Keratinocyte (primary cell): ENCODE results near the gene ZBTB5. TPM values are rescaled to one million over a fixed set of nuclear protein-coding genes. Genes with fewer than 3 reads are reported as not detected.

Source experiments
- DNase-seq: peaks from one replicate; pipeline ENCODE4 v3.0.0-alpha.2; 2011; ENCODE audit warnings: low read depth, missing footprints, low spot score
- FAIRE-seq: peaks from 2 replicates; lab custom pipeline; 2011; peaks lifted over from hg19 to GRCh38; lab: Jason Lieb, UNC
- H2AFZ ChIP-seq: 2 replicates; pipeline ENCODE4 v1.6.0; 2012; ENCODE audit warnings: low read length, control low read depth, inconsistent platforms; ENCODE audit not compliant: control insufficient read depth
- H3K27ac ChIP-seq: 2 replicates; pipeline ENCODE4 v1.5.1; 2011; ENCODE audit warnings: low read length; ENCODE audit not compliant: control insufficient read depth, insufficient read depth
- H3K27me3 ChIP-seq: 3 replicates; pipeline ENCODE4 v1.6.0; 2011; ENCODE audit warnings: low read length; ENCODE audit not compliant: control insufficient read depth, insufficient read depth; ENCODE audit errors: extremely low read depth
- H3K36me3 ChIP-seq, 2 experiments: 2 replicates in 1 of 2; 3 replicates in 1 of 2; pipeline ENCODE4 v1.5.1; 2011; ENCODE audit warnings: low read length in 2 of 2, mild to moderate bottlenecking in 1 of 2; ENCODE audit not compliant: control insufficient read depth in 2 of 2, insufficient read depth in 2 of 2; ENCODE audit errors: extremely low read depth in 1 of 2
- H3K4me1 ChIP-seq: 3 replicates; pipeline ENCODE4 v1.5.1; 2011; ENCODE audit warnings: low read length; ENCODE audit not compliant: control insufficient read depth, insufficient read depth; ENCODE audit errors: extremely low read depth
- H3K4me2 ChIP-seq: 3 replicates; pipeline ENCODE4 v1.6.0; 2011; ENCODE audit warnings: low read depth, low read length; ENCODE audit not compliant: control insufficient read depth, insufficient read depth; ENCODE audit errors: extremely low read depth
- H3K4me3 ChIP-seq, 3 experiments: fragments of 200-600 bp in 1 of 3; sonication (generic) in 1 of 3; 2 replicates in 2 of 3; 3 replicates in 1 of 3; pipeline ENCODE4 v1.5.1; 2011 to 2016; ENCODE audit warnings: low read length in 3 of 3, mild to moderate bottlenecking in 3 of 3, control low read depth in 2 of 3, inconsistent platforms in 1 of 3, low read depth in 1 of 3, mixed read lengths in 1 of 3, mixed run types in 1 of 3, moderate library complexity in 1 of 3; ENCODE audit not compliant: control insufficient read depth in 2 of 3, insufficient read depth in 2 of 3; ENCODE audit errors: extremely low read depth in 1 of 3
- H3K79me2 ChIP-seq: 2 replicates; pipeline ENCODE4 v1.6.0; 2012; ENCODE audit warnings: low read length; ENCODE audit not compliant: control insufficient read depth, insufficient read depth
- H3K9ac ChIP-seq: 3 replicates; pipeline ENCODE4 v1.6.0; 2011; ENCODE audit warnings: low read length; ENCODE audit not compliant: control insufficient read depth, insufficient read depth; ENCODE audit errors: extremely low read depth
- H3K9me1 ChIP-seq: 3 replicates; pipeline ENCODE4 v1.6.0; 2011; ENCODE audit warnings: low read length; ENCODE audit not compliant: control insufficient read depth, insufficient read depth; ENCODE audit errors: extremely low read depth
- H3K9me3 ChIP-seq: 2 replicates; pipeline ENCODE4 v1.5.1; 2012; ENCODE audit warnings: low read depth, low read length; ENCODE audit not compliant: control insufficient read depth
- H4K20me1 ChIP-seq: 3 replicates; pipeline ENCODE4 v1.6.0; 2011; ENCODE audit warnings: low read length; ENCODE audit not compliant: control insufficient read depth, insufficient read depth; ENCODE audit errors: extremely low read depth
- EZH2 ChIP-seq: IDR thresholded peaks from one replicate; pipeline ENCODE4 v1.6.1; 2012; ENCODE audit warnings: inconsistent platforms, mild to moderate bottlenecking, low read length, moderate library complexity
- dilution Hi-C: fragments of 300-500 bp; cut with MboI; formaldehyde crosslinking; loops from one replicate; pipeline ENCODE4 v1.7.0; 2020; ENCODE audit warnings: low sequenced_read_pairs; ENCODE audit not compliant: extremely low pct_ligation_motif_present
- polyA plus RNA-seq, 5 experiments: library from polyadenylated mRNA; depleted of rRNA in 3 of 5; stranded (reverse) in 3 of 5; stranded (forward) in 1 of 5; unstranded in 1 of 5; fragments of >200 nt; gene quantifications; 1 replicate in 1 of 5; 2 replicates in 3 of 5; 3 replicates in 1 of 5; pipeline versions ENCODE4 v1.2.1 to v1.2.3, GENCODE V29; 2011 to 2012; ENCODE audit warnings: missing spikeins in 2 of 5, low read depth in 1 of 5, low replicate concordance in 1 of 5
- TF ChIP-seq, protein P1 (sequence below), 3 experiments: IDR thresholded peaks in 1 of 3; conservative IDR thresholded peaks in 1 of 3; optimal IDR thresholded peaks in 1 of 3; 2 replicates in 2 of 3; 3 replicates in 1 of 3; pipeline versions ENCODE3 to v1.5.1; 2011; ENCODE audit warnings: low read length in 3 of 3, mild to moderate bottlenecking in 3 of 3, moderate library complexity in 2 of 3, control low read depth in 1 of 3, inconsistent platforms in 1 of 3; ENCODE audit not compliant: insufficient read depth in 2 of 3; ENCODE audit errors: extremely low read depth in 1 of 3

The ZBTB5 gene
- polyA plus RNA-seq, 1 donor (not counting 4 experiments of a cell fraction or from before 2014, with no cell fraction given) = 12.6 TPM

DNA sequence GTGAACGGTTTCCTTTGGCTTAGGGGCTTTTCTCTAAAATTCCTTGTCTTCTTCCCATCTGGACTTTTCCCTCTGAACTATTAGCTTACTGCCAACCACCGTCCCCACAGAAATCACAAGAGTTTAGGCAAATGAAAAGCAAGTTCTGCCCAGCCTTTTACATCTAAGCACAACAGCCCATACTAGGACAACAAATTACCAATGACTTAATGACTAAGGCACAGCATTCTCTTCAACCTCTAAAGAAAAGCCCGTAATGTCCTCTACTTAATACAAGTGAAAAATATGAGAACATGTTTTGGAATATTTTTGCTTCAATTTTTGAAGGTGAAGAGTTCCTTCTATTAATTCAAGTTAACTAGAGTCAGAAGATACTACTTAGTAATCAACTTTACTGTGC is 1.2 kb downstream of the ZBTB5 start:
- H3K4me3 ChIP-seq = peak overlapping the region; percentile 66 to 85 (median 82)
- H3K27ac ChIP-seq = peak overlapping the region; percentile 95
- no peaks in the 10 kb centered on the region for H3K9me1 ChIP-seq
- H4K20me1 ChIP-seq = no peaks in the 10 kb centered on the region
- peak overlapping the region; percentile 96 for H3K4me2 ChIP-seq
- DNase-seq = no peak
- H3K36me3 ChIP-seq = no peaks in the 10 kb centered on the region
- H3K9me3 ChIP-seq = no peaks in the 10 kb centered on the region
- no peaks in the 10 kb centered on the region for H3K27me3 ChIP-seq
- TF ChIP-seq, protein P1, sequence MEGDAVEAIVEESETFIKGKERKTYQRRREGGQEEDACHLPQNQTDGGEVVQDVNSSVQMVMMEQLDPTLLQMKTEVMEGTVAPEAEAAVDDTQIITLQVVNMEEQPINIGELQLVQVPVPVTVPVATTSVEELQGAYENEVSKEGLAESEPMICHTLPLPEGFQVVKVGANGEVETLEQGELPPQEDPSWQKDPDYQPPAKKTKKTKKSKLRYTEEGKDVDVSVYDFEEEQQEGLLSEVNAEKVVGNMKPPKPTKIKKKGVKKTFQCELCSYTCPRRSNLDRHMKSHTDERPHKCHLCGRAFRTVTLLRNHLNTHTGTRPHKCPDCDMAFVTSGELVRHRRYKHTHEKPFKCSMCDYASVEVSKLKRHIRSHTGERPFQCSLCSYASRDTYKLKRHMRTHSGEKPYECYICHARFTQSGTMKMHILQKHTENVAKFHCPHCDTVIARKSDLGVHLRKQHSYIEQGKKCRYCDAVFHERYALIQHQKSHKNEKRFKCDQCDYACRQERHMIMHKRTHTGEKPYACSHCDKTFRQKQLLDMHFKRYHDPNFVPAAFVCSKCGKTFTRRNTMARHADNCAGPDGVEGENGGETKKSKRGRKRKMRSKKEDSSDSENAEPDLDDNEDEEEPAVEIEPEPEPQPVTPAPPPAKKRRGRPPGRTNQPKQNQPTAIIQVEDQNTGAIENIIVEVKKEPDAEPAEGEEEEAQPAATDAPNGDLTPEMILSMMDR (optimal IDR thresholded peaks at IDR 0.05 in 1 of 3, IDR thresholded peaks at IDR 0.05 in 1 of 3, conservative IDR thresholded peaks at IDR 0.05 in 1 of 3; ENCODE audit: extremely low read depth in 1 of 3, insufficient read depth in 2 of 3, low read length in 3 of 3) = no peak
- no peak for TF ChIP-seq EZH2
- H3K9ac ChIP-seq = peak overlapping the region; percentile 93
- dilution Hi-C loops = no loop called here
- H3K4me1 ChIP-seq = peaks cover 22% of the 10 kb centered on the region
- FAIRE-seq = no peak
- H2AFZ ChIP-seq = no peak overlapping the region
- peaks cover 49% of the 10 kb centered on the region for H3K79me2 ChIP-seq

DNA sequence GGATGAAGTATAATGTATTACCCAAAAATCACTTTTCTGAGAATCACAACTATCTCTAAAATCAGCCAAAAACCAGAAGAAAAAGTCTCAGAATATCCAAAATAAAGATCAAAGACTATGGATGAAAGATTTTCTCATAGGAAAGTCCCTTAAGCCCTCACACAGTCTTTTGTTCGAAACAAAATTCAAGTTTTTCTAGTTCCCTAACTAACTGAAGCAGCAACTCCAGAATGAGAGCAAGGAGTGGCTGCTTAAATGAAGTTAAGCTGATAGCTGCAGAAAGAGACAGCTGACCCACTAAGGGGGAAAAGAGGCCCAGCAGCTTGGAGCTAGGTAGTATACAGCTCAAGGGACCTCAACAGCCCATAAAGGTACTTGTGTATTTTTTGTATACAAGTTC is 8.4 kb downstream of the ZBTB5 start:
- DNase-seq (no peak), FAIRE-seq (no peak)
- Histone ChIP-seq H3K9me3 (no peaks in the 10 kb centered on the region), H2AFZ (no peak overlapping the region), H3K79me2 (peaks cover 86% of the 10 kb centered on the region), H3K4me3 (no peak overlapping the region), H3K36me3 (peaks cover 0 to 10% of the 10 kb centered on the region in 2 experiments), H3K4me2 (no peak overlapping the region), H3K27me3 (no peaks in the 10 kb centered on the region), H3K9me1 (peaks cover 4% of the 10 kb centered on the region), H3K9ac (no peak overlapping the region), H4K20me1 (peaks cover 17% of the 10 kb centered on the region), H3K4me1 (peaks cover 26% of the 10 kb centered on the region), H3K27ac (no peak overlapping the region)
- dilution Hi-C loops = no loop called here
- no peak for TF ChIP-seq EZH2
- TF ChIP-seq, protein P1 (optimal IDR thresholded peaks at IDR 0.05 in 1 of 3, IDR thresholded peaks at IDR 0.05 in 1 of 3, conservative IDR thresholded peaks at IDR 0.05 in 1 of 3; ENCODE audit: extremely low read depth in 1 of 3, insufficient read depth in 2 of 3, low read length in 3 of 3) = no peak
